Breast epithelium (tissue), 4 donors: ENCODE measurements around the gene RNF128. TPM values are rescaled to one million over a fixed set of nuclear protein-coding genes. Genes with fewer than 3 reads are reported as not detected.
"Not testable (repeated sequence)": the region's sequence is repeated elsewhere in the genome, so short reads cannot be mapped to it uniquely, and the experiment has no call there.

Experiments used
- DNase-seq, 2 donors: peaks; one replicate each; pipeline ENCODE4 v3.0.0-alpha.2; 2019; ENCODE audit warnings: low spot score in 2 of 2
- H3K27ac ChIP-seq, 2 donors: fragments of 200-600 bp; sonication (generic) in 1 of 2; one replicate each; pipeline ENCODE4 v1.5.1; 2016 to 2019; ENCODE audit warnings: mild to moderate bottlenecking in 1 of 2
- H3K27me3 ChIP-seq, 2 donors: fragments of 200-600 bp; sonication (generic) in 1 of 2; one replicate each; pipeline versions ENCODE4 v1.5.1 to v1.6.0; 2017 to 2019; ENCODE audit warnings: control low read depth in 1 of 2, mild to moderate bottlenecking in 1 of 2
- H3K36me3 ChIP-seq: fragments of 200-600 bp; one replicate; pipeline ENCODE4 v1.5.1; 2019
- H3K4me1 ChIP-seq, 2 donors: fragments of 200-600 bp; sonication (generic); one replicate each; pipeline ENCODE4 v1.5.1; 2016 to 2019; ENCODE audit warnings: control low read depth in 1 of 2
- H3K4me3 ChIP-seq, 3 donors: fragments of 200-600 bp; sonication (generic); 1 replicate in 2 of 3; 2 replicates in 1 of 3; pipeline ENCODE4 v1.5.1; 2016 to 2019; ENCODE audit warnings: mild to moderate bottlenecking in 3 of 3, moderate library complexity in 2 of 3
- H3K9me3 ChIP-seq, 2 donors: fragments of 200-600 bp; sonication (generic) in 1 of 2; one replicate each; pipeline ENCODE4 v1.5.1; 2016 to 2019; ENCODE audit warnings: control low read depth in 1 of 2
- POLR2A ChIP-seq: fragments of 450-650 bp; IDR thresholded peaks from one replicate; pipeline ENCODE4 v1.6.1; 2016; ENCODE audit warnings: antibody characterized with exemption, mild to moderate bottlenecking, moderate library complexity
- intact Hi-C: fragments of 100-400 bp; cut with DNase I; formaldehyde crosslinking; loops from one replicate; pipeline ENCODE4 v1.15.1; 2023; ENCODE audit warnings: low total_unique reads
- total RNA-seq, 3 donors: library from RNA; depleted of rRNA; stranded (reverse); fragments of >200 nt; gene quantifications; one replicate each; pipeline ENCODE4 v1.1.0, GENCODE V29; 2016

RNF128 gene
- total RNA-seq, 3 donors from 2014 or later: 1.1 to 17.1 (median 3.9) TPM

- intact Hi-C loops: no loop called here
- no peak for TF ChIP-seq POLR2A
- Histone ChIP-seq H3K4me3 (no peak overlapping the region), H3K27me3 (peaks cover 0 to 15% of the 10 kb centered on the region in 2 donors), H3K4me1 (no peaks in the 10 kb centered on the region), H3K27ac (no peak overlapping the region), H3K36me3 (no peaks in the 10 kb centered on the region), H3K9me3 (no peaks in the 10 kb centered on the region)
- no peak for DNase-seq
Measured at GRCh38 chrX:106811131-106811910, 84.8 kb downstream of the RNF128 start.

- intact Hi-C loops, DNase-seq, H3K27ac ChIP-seq, H3K4me1 ChIP-seq, H3K9me3 ChIP-seq, H3K4me3 ChIP-seq, H3K36me3 ChIP-seq: not testable (repeated sequence)
- H3K27me3 ChIP-seq: peaks cover 0 to 15% of the 10 kb centered on the region in 2 donors
Measured at GRCh38 chrX:106812930-106813329, 86.4 kb downstream of the RNF128 start.

- DNase-seq, intact Hi-C loops, H3K36me3 ChIP-seq, H3K9me3 ChIP-seq, H3K4me1 ChIP-seq, H3K4me3 ChIP-seq, H3K27ac ChIP-seq: not testable (repeated sequence)
- H3K27me3 ChIP-seq: peaks cover 0 to 15% of the 10 kb centered on the region in 2 donors
Measured at GRCh38 chrX:106814093-106814492, 87.6 kb downstream of the RNF128 start.

Other genes starting within 250 kb of the RNF128 start
- 1 to 10 TPM; 3.8 to 5.6 (median 4.2) TPM for gene RADX, start 114.7 kb upstream of the RNF128 start, total RNA-seq
- gene TBC1D8B, start 76.0 kb downstream of the RNF128 start, total RNA-seq: 10 to 100 TPM in 1 of 3 donors, 1 to 10 TPM in 2; 5.3 to 12.9 (median 7.9) TPM
- gene RIPPLY1, start 176.6 kb downstream of the RNF128 start, total RNA-seq: under 1 TPM in 1 of 3 donors, not detected in 2; 0.66 TPM
- gene CLDN2, start 193.7 kb downstream of the RNF128 start, total RNA-seq: under 1 TPM in 2 of 3 donors, not detected in 1; 0.32 to 0.33 TPM